CD4-positive, alpha-beta memory T cell (primary cell): ENCODE results near the gene FDPS. TPM values are rescaled to one million over a fixed set of nuclear protein-coding genes. Genes with fewer than 3 reads are reported as not detected.

Source experiments
- CTCF ChIA-PET: fragments of 350-600 bp; sonication (Branson Sonifier 250); formaldehyde crosslinking; loops from one replicate; lab custom pipeline; 2021; ENCODE audit warnings: inconsistent platforms; ENCODE audit not compliant: partially characterized antibody; lab: Charles Lee
- POLR2A ChIA-PET: fragments of 350-600 bp; sonication (Branson Sonifier 250); formaldehyde crosslinking; loops from one replicate; lab custom pipeline; 2021; ENCODE audit not compliant: partially characterized antibody; lab: Charles Lee
- DNase-seq, 5 donors: peaks; one replicate each; pipeline versions ENCODE4 v3.0.0 to v3.0.0-alpha.2; 2020 to 2022; ENCODE audit warnings: mixed read lengths in 1 of 5
- H3K27ac ChIP-seq: one replicate; pipeline ENCODE4 v1.7.0; 2013; ENCODE audit warnings: low read depth, low read length
- H3K27me3 ChIP-seq: 2 replicates; pipeline ENCODE4 v1.7.0; 2013; ENCODE audit warnings: mild to moderate bottlenecking, low read length, moderate library complexity; ENCODE audit not compliant: insufficient read depth
- H3K36me3 ChIP-seq: 2 replicates; pipeline ENCODE4 v1.7.0; 2013; ENCODE audit warnings: mild to moderate bottlenecking, low read length, moderate library complexity; ENCODE audit not compliant: insufficient read depth
- H3K4me1 ChIP-seq: 2 replicates; pipeline ENCODE4 v1.7.0; 2013; ENCODE audit warnings: mild to moderate bottlenecking, low read length, moderate library complexity; ENCODE audit not compliant: insufficient read depth
- H3K4me3 ChIP-seq, 2 donors: one replicate each; pipeline ENCODE4 v1.7.0; 2013; ENCODE audit warnings: low read length in 2 of 2, mild to moderate bottlenecking in 1 of 2
- H3K9me3 ChIP-seq, 2 donors: one replicate each; pipeline ENCODE4 v1.7.0; 2013; ENCODE audit warnings: low read length in 2 of 2, control low read depth in 1 of 2; ENCODE audit not compliant: control insufficient read depth in 1 of 2
- H3K27ac Mint-ChIP-seq, 7 donors: one replicate each; pipeline ENCODE4 v1.8.0; 2020 to 2021; ENCODE audit warnings: mixed read lengths in 7 of 7, mild to moderate bottlenecking in 6 of 7, inconsistent platforms in 3 of 7, moderate library complexity in 3 of 7
- H3K27me3 Mint-ChIP-seq, 2 donors: one replicate each; pipeline ENCODE4 v1.8.0; 2020 to 2021; ENCODE audit warnings: mixed read lengths in 2 of 2
- H3K36me3 Mint-ChIP-seq, 2 donors: one replicate each; pipeline ENCODE4 v1.8.0; 2020 to 2021; ENCODE audit warnings: mixed read lengths in 2 of 2, inconsistent platforms in 1 of 2, mild to moderate bottlenecking in 1 of 2
- H3K4me1 Mint-ChIP-seq, 4 donors: one replicate each; pipeline ENCODE4 v1.8.0; 2020 to 2021; ENCODE audit warnings: mixed read lengths in 4 of 4, mild to moderate bottlenecking in 1 of 4
- H3K4me3 Mint-ChIP-seq, 8 donors: one replicate each; pipeline ENCODE4 v1.8.0; 2020 to 2021; ENCODE audit warnings: mixed read lengths in 8 of 8, mild to moderate bottlenecking in 7 of 8, moderate library complexity in 6 of 8, inconsistent platforms in 3 of 8
- H3K9me3 Mint-ChIP-seq, 8 donors: one replicate each; pipeline ENCODE4 v1.8.0; 2020 to 2021; ENCODE audit warnings: mixed read lengths in 8 of 8, mild to moderate bottlenecking in 5 of 8, inconsistent platforms in 3 of 8, moderate library complexity in 1 of 8
- intact Hi-C: fragments of 100-400 bp; cut with micrococcal nuclease; formaldehyde crosslinking; loops from one replicate; pipeline ENCODE4 v1.15.1; 2023
- polyA plus RNA-seq, 2 donors: library from polyadenylated mRNA; unstranded; fragments of 300-500 nt; fragmentation: Illumina TruSeq; gene quantifications; one replicate each; pipeline ENCODE4 v1.2.3, GENCODE V29; 2021
- total RNA-seq, 2 experiments: library from RNA; stranded (reverse); gene quantifications; one replicate each; pipeline ENCODE4 v1.2.3, GENCODE V29; 2021

The FDPS gene
- total and polyA plus RNA-seq, 4 experiments from 2014 or later = 82.8 to 157 (median 95.9) TPM

DNA sequence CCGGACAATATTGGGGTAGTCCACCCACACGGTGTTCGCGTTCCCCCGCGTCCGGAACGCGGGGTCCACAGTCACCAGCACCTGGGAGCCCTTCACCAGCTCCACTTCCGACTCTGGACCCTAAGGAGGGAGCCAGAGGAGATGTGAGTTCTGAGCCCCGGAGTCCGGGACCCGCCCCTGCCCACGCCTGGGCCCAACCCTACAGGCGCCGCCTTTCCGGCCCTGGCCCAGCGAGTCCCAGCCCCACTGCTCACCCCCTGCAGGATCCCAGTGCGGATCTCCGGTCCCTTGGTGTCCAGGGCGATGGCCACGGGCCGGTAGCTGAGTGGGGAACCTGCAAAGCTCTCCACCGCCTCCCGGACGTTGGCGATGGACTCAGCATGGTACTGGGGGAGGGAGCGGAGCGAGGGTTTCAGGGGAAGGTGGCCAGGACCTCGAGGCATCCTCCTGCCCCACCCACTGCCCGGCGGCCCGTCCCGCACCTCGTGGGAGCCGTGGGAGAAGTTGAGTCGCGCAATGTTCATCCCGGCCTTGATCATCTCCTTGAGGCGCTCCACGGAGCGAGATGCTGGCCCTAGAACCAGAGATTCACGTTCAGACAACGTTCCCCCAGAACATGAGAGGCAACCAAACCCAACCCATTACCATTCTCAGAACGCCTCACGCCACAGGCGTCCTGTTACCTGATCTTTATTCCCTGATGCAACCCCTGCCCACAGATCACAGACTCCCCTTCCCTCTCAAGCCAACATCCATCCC, 13.3 kb upstream of the FDPS start:
- POLR2A ChIA-PET = no interaction called here
- Histone ChIP-seq H3K9me3 (no peaks in the 10 kb centered on the region), H3K4me3 (no peak overlapping the region), H3K27me3 (peaks cover 10% of the 10 kb centered on the region), H3K4me1 (peaks cover 6% of the 10 kb centered on the region), H3K27ac (no peak overlapping the region), H3K36me3 (no peaks in the 10 kb centered on the region)
- peaks cover 21 to 32% of the 10 kb centered on the region in 2 donors for H3K27me3 Mint-ChIP-seq
- no peak overlapping the region for H3K27ac Mint-ChIP-seq
- H3K36me3 Mint-ChIP-seq = no peaks in the 10 kb centered on the region
- peaks cover 0 to 8% (median 4%) of the 10 kb centered on the region in 4 donors for H3K4me1 Mint-ChIP-seq
- H3K9me3 Mint-ChIP-seq = peaks cover 0 to 2% (median 0%) of the 10 kb centered on the region in 8 donors
- H3K4me3 Mint-ChIP-seq = no peak overlapping the region
- DNase-seq = no peak
- CTCF ChIA-PET = interaction anchor here (0.8 kb wide), 1 partner anchor 28 kb away, joined by 3 read pairs; no protein-coding TSS in a partner anchor
- intact Hi-C loops = no loop called here

DNA sequence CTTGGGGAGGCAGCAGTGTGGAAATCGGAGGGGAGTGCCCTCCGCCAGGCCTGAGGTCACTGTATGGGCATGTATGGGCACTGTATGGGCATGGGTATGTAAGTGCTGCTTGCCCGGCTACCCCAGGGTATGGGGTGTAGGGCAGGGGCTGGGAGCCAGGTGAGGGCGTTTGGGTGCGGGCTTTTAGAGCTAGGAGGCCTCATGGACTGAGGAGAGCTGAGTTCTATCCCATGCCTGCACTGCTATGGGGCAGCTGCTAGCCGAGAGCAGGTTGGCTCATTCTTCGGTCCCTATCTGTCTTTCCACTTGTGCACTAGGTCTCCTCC, 12.8 kb upstream of the FDPS start:
- Mint-ChIP-seq H3K36me3 (no peaks in the 10 kb centered on the region), H3K4me3 (no peak overlapping the region), H3K27ac (no peak overlapping the region), H3K4me1 (peaks cover 0 to 8% (median 4%) of the 10 kb centered on the region in 4 donors), H3K27me3 (peaks cover 22 to 32% of the 10 kb centered on the region in 2 donors), H3K9me3 (peaks cover 0 to 2% (median 0%) of the 10 kb centered on the region in 8 donors)
- H3K36me3 ChIP-seq = no peaks in the 10 kb centered on the region
- H3K27ac ChIP-seq = no peak overlapping the region
- CTCF ChIA-PET = interaction anchor here (0.8 kb wide), 1 partner anchor 28 kb away, joined by 3 read pairs; no protein-coding TSS in a partner anchor
- no peak overlapping the region for H3K4me3 ChIP-seq
- H3K4me1 ChIP-seq = peaks cover 6% of the 10 kb centered on the region
- H3K9me3 ChIP-seq = no peaks in the 10 kb centered on the region
- no peak for DNase-seq
- POLR2A ChIA-PET = no interaction called here
- peaks cover 10% of the 10 kb centered on the region for H3K27me3 ChIP-seq
- intact Hi-C loops = no loop called here

DNA sequence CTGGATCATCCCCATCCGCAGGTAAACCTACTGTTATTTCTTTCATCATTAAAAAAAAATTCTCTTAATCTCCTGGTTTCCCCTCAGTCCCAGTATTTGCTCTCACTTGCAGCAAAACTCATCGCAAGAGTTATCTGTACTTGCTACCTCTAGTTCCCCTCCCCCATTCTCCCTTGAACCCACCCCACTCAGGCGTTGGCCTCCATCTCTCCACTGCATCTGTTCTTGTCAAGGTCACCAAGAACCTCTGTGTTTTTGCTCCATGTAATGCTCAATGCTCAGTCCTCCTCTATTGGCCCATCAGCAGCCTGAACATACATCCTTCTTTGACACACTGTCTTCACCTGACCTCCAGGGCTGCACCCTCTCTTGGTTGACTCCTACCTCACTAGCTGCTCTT, 12.0 kb upstream of the FDPS start:
- H3K4me1 ChIP-seq = peaks cover 6% of the 10 kb centered on the region
- H3K36me3 ChIP-seq = no peaks in the 10 kb centered on the region
- Mint-ChIP-seq H3K4me3 (no peak overlapping the region), H3K36me3 (no peaks in the 10 kb centered on the region), H3K9me3 (peaks cover 0 to 2% (median 0%) of the 10 kb centered on the region in 8 donors), H3K27ac (no peak overlapping the region), H3K27me3 (peaks cover 22 to 33% of the 10 kb centered on the region in 2 donors), H3K4me1 (peaks cover 0 to 8% (median 4%) of the 10 kb centered on the region in 4 donors)
- POLR2A ChIA-PET = no interaction called here
- no peak overlapping the region for H3K27ac ChIP-seq
- no peak for DNase-seq
- intact Hi-C loops = no loop called here
- H3K9me3 ChIP-seq = no peaks in the 10 kb centered on the region
- peaks cover 10% of the 10 kb centered on the region for H3K27me3 ChIP-seq
- CTCF ChIA-PET = no interaction called here
- no peak overlapping the region for H3K4me3 ChIP-seq

DNA sequence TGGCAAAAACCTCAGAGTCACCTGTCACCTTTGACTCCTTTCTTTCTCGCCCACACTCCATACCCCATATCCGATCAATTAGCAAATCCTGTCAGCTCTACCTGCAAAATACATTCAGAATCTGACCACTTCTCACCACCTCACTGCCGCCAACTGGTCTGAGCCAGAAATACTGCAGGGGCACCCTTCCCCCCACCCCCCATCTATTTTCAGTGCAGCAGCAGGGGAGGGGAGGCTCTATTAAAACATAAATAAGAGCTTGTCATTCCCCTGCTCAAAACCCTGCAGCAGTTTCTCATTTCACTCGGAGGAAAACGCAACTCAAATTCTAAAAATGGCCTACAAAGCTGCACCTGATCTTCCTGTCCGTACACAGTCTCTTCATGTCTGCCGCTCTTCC, 11.3 kb upstream of the FDPS start:
- Mint-ChIP-seq H3K4me1 (peaks cover 0 to 8% (median 4%) of the 10 kb centered on the region in 4 donors), H3K27me3 (peaks cover 22 to 33% of the 10 kb centered on the region in 2 donors), H3K36me3 (no peaks in the 10 kb centered on the region), H3K27ac (peak overlapping the region in 1 of 7 donors; percentile 22), H3K4me3 (no peak overlapping the region), H3K9me3 (peaks cover 0 to 2% (median 0%) of the 10 kb centered on the region in 8 donors)
- Histone ChIP-seq H3K4me1 (peaks cover 6% of the 10 kb centered on the region), H3K27me3 (peaks cover 10% of the 10 kb centered on the region), H3K9me3 (no peaks in the 10 kb centered on the region), H3K36me3 (no peaks in the 10 kb centered on the region), H3K27ac (no peak overlapping the region), H3K4me3 (no peak overlapping the region)
- ChIA-PET CTCF (no interaction called here), POLR2A (interaction anchor here (1.0 kb wide), 1 partner anchor 10 kb away, joined by 3 read pairs; no protein-coding TSS in a partner anchor)
- intact Hi-C loops = no loop called here
- no peak for DNase-seq

DNA sequence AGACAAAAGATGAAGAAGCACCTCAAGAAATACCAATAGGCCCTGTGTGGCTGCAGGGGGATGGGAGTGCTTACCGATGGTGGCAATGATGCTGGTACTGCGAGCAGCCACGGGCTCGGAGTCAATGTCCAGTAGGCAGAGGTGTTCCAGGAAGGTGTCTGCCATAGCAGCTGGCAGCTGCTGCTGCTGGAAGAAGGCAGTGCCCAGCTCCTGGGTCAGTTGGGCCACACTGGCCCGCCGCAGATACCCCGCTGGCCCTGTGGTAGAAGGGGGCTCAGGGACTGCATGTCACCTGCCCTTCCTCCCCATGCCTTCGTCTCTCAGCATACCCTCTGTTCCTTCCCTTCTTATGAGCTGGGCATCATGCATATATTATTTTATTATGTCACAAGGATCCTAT, 8.6 kb upstream of the FDPS start:
- CTCF ChIA-PET = no interaction called here
- no peak overlapping the region for H3K4me3 ChIP-seq

DNA sequence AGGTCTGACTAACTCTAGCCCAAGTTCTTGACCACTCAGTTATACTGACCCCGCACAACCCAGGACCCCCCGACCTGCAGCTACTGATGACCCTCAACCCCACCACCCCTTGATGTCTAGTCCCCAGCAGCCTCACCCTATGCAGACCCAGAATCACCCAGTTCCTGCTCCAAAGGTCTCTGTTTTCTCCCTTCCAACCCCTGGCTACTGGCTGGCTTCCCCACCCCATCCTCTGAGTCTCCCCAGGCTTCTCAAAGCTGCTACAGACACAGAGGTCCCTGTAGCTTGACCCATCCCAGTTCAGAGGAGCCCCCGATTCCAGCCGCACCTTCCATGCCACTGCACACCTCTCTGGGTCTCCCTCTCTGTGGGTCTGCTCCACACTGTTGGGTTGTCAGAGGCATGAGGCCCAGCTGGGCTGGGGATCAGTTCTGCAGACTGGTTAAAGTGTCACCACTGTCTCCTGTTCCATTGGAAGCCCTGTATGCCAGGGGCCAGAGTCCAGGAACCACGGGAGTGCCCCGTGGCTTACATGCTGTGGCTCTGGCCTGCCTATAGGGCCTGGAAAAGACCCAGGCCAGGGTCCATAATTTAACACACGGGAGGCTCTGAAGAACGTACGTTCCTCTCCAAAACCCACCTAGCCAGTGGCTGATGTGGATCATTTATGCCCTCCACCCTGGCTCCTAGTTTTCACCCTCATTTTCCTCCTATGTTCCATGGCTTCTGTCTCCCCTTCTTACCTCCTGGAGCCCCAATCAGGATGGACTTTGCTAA, 7.9 kb upstream of the FDPS start:
- H3K36me3 ChIP-seq = no peaks in the 10 kb centered on the region
- Mint-ChIP-seq H3K27ac (peak overlapping the region in 1 of 7 donors; percentile 52), H3K27me3 (peaks cover 12 to 22% of the 10 kb centered on the region in 2 donors), H3K4me3 (peak overlapping the region in 1 of 8 donors; percentile 23), H3K36me3 (no peaks in the 10 kb centered on the region), H3K4me1 (peaks cover 0 to 3% (median under 1%) of the 10 kb centered on the region in 4 donors), H3K9me3 (peaks cover 0 to 2% (median 0%) of the 10 kb centered on the region in 8 donors)
- ChIA-PET POLR2A (no interaction called here), CTCF (no interaction called here)
- no peaks in the 10 kb centered on the region for H3K9me3 ChIP-seq
- H3K27ac ChIP-seq = no peak overlapping the region
- no peaks in the 10 kb centered on the region for H3K4me1 ChIP-seq
- peaks cover 4% of the 10 kb centered on the region for H3K27me3 ChIP-seq
- intact Hi-C loops = no loop called here
- DNase-seq = no peak
- H3K4me3 ChIP-seq = no peak overlapping the region

More for the DNA sequence above, 8.6 kb upstream of the FDPS start:
- no peak overlapping the region for H3K27ac ChIP-seq
- Mint-ChIP-seq H3K4me3 (no peak overlapping the region), H3K27me3 (peaks cover 15 to 24% of the 10 kb centered on the region in 2 donors), H3K27ac (no peak overlapping the region), H3K36me3 (no peaks in the 10 kb centered on the region), H3K4me1 (peaks cover 0 to 4% (median 1%) of the 10 kb centered on the region in 4 donors), H3K9me3 (peaks cover 0 to 2% (median 0%) of the 10 kb centered on the region in 8 donors)
- POLR2A ChIA-PET = no interaction called here
- no peak for DNase-seq
- H3K36me3 ChIP-seq = no peaks in the 10 kb centered on the region
- peaks cover 10% of the 10 kb centered on the region for H3K27me3 ChIP-seq
- no peaks in the 10 kb centered on the region for H3K9me3 ChIP-seq
- H3K4me1 ChIP-seq = peaks cover 3% of the 10 kb centered on the region
- intact Hi-C loops = no loop called here

DNA sequence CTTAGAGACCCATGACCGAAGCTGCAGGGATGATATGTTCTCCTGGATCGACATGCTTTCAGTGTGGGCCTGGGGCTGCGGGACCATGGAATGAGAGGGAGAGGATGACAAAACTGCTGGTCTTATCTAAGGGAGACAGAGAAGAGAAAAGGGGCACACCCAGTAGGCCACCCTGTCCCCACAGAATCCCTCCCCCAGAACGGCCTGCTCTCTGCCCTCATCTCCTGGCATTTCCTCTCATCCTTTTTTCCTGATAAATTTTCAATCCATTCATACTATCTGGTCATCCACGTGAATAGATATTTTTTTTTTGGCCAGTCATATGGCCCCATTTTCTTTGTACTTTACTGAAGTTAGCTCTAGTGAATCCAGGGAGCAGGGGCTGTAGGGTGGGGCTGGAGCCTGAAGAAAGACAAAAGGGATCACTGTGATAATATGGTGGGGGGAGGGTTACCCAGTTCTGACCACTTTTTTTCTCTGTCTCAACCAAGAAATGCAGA, 7.3 kb upstream of the FDPS start, which contains the start of gene PKLR:
TSS of gene PKLR (minus strand) at position 97 of the 500 bp plus-strand sequence. CDS start at position 54, 43 bp downstream.
- Mint-ChIP-seq H3K27ac (peak within 1 kb of the TSS in 1 of 7 donors; percentile 52), H3K4me3 (peak within 1 kb of the TSS in 1 of 8 donors; percentile 23), H3K27me3 (peaks cover 12 to 16% of the 10 kb centered on the region in 2 donors), H3K4me1 (peaks cover 0 to 3% (median 0%) of the 10 kb centered on the region in 4 donors), H3K9me3 (peaks cover 0 to 2% (median 0%) of the 10 kb centered on the region in 8 donors), H3K36me3 (no peaks in the 10 kb centered on the region)
- Histone ChIP-seq H3K9me3 (no peaks in the 10 kb centered on the region), H3K27me3 (no peaks in the 10 kb centered on the region), H3K27ac (no peak within 1 kb of the TSS), H3K4me1 (no peaks in the 10 kb centered on the region), H3K4me3 (no peak within 1 kb of the TSS), H3K36me3 (no peaks in the 10 kb centered on the region)
- CTCF ChIA-PET = no interaction called here
- no peak for DNase-seq
- intact Hi-C loops = no loop called here
- POLR2A ChIA-PET = no interaction called here
